ENCODE measurements around the gene KCNK3.
"Not testable (repeated sequence)": the region's sequence is repeated elsewhere in the genome, so short reads cannot be mapped to it uniquely, and the experiment has no call there.

The KCNK3 gene

GRCh38 chr2:26729311-26729710 is 36.8 kb downstream of the KCNK3 start:
- DNase-seq (ENCODE audit: low read depth in 1 of 2, low spot score in 1 of 2) = no peak

GRCh38 chr2:26730549-26731344 is 38.2 kb downstream of the KCNK3 start:
- DNase-seq (ENCODE audit: low read depth in 1 of 2, low spot score in 1 of 2) = no peak

- DNase-seq (ENCODE audit: low read depth in 1 of 2, low spot score in 1 of 2) = no peak
Observed at GRCh38 chr2:26731714-26732113, 39.2 kb downstream of the KCNK3 start.

- no peak for DNase-seq (ENCODE audit: low read depth in 1 of 2, low spot score in 1 of 2)
Observed at GRCh38 chr2:26732446-26732845, 39.9 kb downstream of the KCNK3 start.

- DNase-seq (ENCODE audit: low read depth in 1 of 2, low spot score in 1 of 2) = no peak
Observed at GRCh38 chr2:26733413-26733812, 40.9 kb downstream of the KCNK3 start.

GRCh38 chr2:26735097-26735496 is 42.6 kb downstream of the KCNK3 start:
- DNase-seq (ENCODE audit: low read depth in 1 of 2, low spot score in 1 of 2) = no peak

- no peak for DNase-seq (ENCODE audit: low read depth in 1 of 2, low spot score in 1 of 2)
Observed at GRCh38 chr2:26735883-26736588, 43.5 kb downstream of the KCNK3 start.

GRCh38 chr2:26737221-26737620 is 44.7 kb downstream of the KCNK3 start:
- no peak for DNase-seq (ENCODE audit: low read depth in 1 of 2, low spot score in 1 of 2)

GRCh38 chr2:26738481-26738880 is 46.0 kb downstream of the KCNK3 start:
- DNase-seq (ENCODE audit: low read depth in 1 of 2, low spot score in 1 of 2) = no peak

- no peak for DNase-seq (ENCODE audit: low read depth in 1 of 2, low spot score in 1 of 2)
Observed at GRCh38 chr2:26739514-26739913, 47.0 kb downstream of the KCNK3 start.

GRCh38 chr2:26740346-26740745 is 47.8 kb downstream of the KCNK3 start:
- DNase-seq (ENCODE audit: low read depth in 1 of 2, low spot score in 1 of 2) = no peak

- no peak for DNase-seq (ENCODE audit: low read depth in 1 of 2, low spot score in 1 of 2)
Observed at GRCh38 chr2:26740890-26741302, 48.4 kb downstream of the KCNK3 start.

- DNase-seq (ENCODE audit: low read depth in 1 of 2, low spot score in 1 of 2) = no peak
Observed at GRCh38 chr2:26742048-26742770, 49.7 kb downstream of the KCNK3 start.

- DNase-seq (ENCODE audit: low read depth in 1 of 2, low spot score in 1 of 2) = no peak
Observed at GRCh38 chr2:26743852-26744251, 51.3 kb downstream of the KCNK3 start.

- DNase-seq (ENCODE audit: low read depth in 1 of 2, low spot score in 1 of 2) = no peak
Observed at GRCh38 chr2:26744953-26745352, 52.4 kb downstream of the KCNK3 start.

- peak; percentile 53 to 66 for DNase-seq (ENCODE audit: low read depth in 1 of 2, low spot score in 1 of 2)
Observed at GRCh38 chr2:26745609-26746327, 53.2 kb downstream of the KCNK3 start.

- DNase-seq (ENCODE audit: low read depth in 1 of 2, low spot score in 1 of 2) = no peak
Observed at GRCh38 chr2:26746934-26747333, 54.4 kb downstream of the KCNK3 start.

- DNase-seq (ENCODE audit: low read depth in 1 of 2, low spot score in 1 of 2) = not testable (repeated sequence)
Observed at GRCh38 chr2:26749787-26750420, 57.4 kb downstream of the KCNK3 start.

GRCh38 chr2:26750467-26750866 is 57.9 kb downstream of the KCNK3 start:
- not testable (repeated sequence) for DNase-seq (ENCODE audit: low read depth in 1 of 2, low spot score in 1 of 2)

- DNase-seq (ENCODE audit: low read depth in 1 of 2, low spot score in 1 of 2) = no peak
Observed at GRCh38 chr2:26752656-26753055, 60.1 kb downstream of the KCNK3 start.

GRCh38 chr2:26754539-26754938 is 62.0 kb downstream of the KCNK3 start:
- DNase-seq (ENCODE audit: low read depth in 1 of 2, low spot score in 1 of 2) = no peak

Data from activated T-helper 1 cell treated with anti-CD3 and anti-CD28 coated beads, Interleukin-2, amount 50 U/mL, for 16 hours (primary cell).